Measurements from ENCODE around the gene RAMP3.

GRCh38 chr7:45187089-45187945 is 29.7 kb downstream of the RAMP3 start:
- TF ChIP-seq CTCF (conservative IDR thresholded peaks at IDR 0.05), result no peak
- no peak for TF ChIP-seq EZH2 (IDR thresholded peaks at IDR 0.05; ENCODE audit: low read depth)
